HG03571 (cell line): ENCODE measurements around the gene VPS25.
"Not testable (repeated sequence)": the region's sequence is repeated elsewhere in the genome, so short reads cannot be mapped to it uniquely, and the experiment has no call there.

Experiments used
- ATAC-seq: cut with Tn5 transposase; IDR thresholded peaks from one replicate; pipeline ENCODE4 v1.9.1; 2021; ENCODE audit not compliant: unreplicated experiment

The VPS25 gene

GRCh38 chr17:42767512-42767911 is 5.7 kb upstream of the VPS25 start:
- no peak for ATAC-seq

GRCh38 chr17:42768006-42768405 is 5.2 kb upstream of the VPS25 start:
- ATAC-seq: not testable (repeated sequence)

- not testable (repeated sequence) for ATAC-seq
Measured at GRCh38 chr17:42769964-42770363, 3.3 kb upstream of the VPS25 start.

GRCh38 chr17:42772945-42773289 is 332 bp upstream of the VPS25 start:
- ATAC-seq: no peak

GRCh38 chr17:42774066-42774745 is 957 bp downstream of the VPS25 start:
- no peak for ATAC-seq

GRCh38 chr17:42775534-42776098 is 2.4 kb downstream of the VPS25 start:
- no peak for ATAC-seq

- no peak for ATAC-seq
Measured at GRCh38 chr17:42778570-42778969, 5.3 kb downstream of the VPS25 start.

GRCh38 chr17:42779304-42779935 is 6.2 kb downstream of the VPS25 start:
- no peak for ATAC-seq

GRCh38 chr17:42779936-42780850 is 6.9 kb downstream of the VPS25 start, which contains the start of gene WNK4:
TSS of gene WNK4 (plus strand) at chr17:42780610. CDS start at chr17:42780699, 89 bp downstream.
- ATAC-seq: no peak

GRCh38 chr17:42780851-42781638 is 7.8 kb downstream of the VPS25 start:
- no peak for ATAC-seq

GRCh38 chr17:42781639-42782165 is 8.5 kb downstream of the VPS25 start:
- no peak for ATAC-seq

- no peak for ATAC-seq
Measured at GRCh38 chr17:42782166-42783061, 9.2 kb downstream of the VPS25 start.

- no peak for ATAC-seq
Measured at GRCh38 chr17:42783062-42783790, 10.0 kb downstream of the VPS25 start.

- ATAC-seq: no peak
Measured at GRCh38 chr17:42783791-42784138, 10.5 kb downstream of the VPS25 start.

- no peak for ATAC-seq
Measured at GRCh38 chr17:42784409-42784808, 11.2 kb downstream of the VPS25 start.

GRCh38 chr17:42784811-42785592 is 11.8 kb downstream of the VPS25 start:
- ATAC-seq: no peak

- ATAC-seq: no peak
Measured at GRCh38 chr17:42787266-42787665, 14.0 kb downstream of the VPS25 start.

- no peak for ATAC-seq
Measured at GRCh38 chr17:42791948-42792347, 18.7 kb downstream of the VPS25 start.
